HG02571 (cell line): Measurements from ENCODE around the gene CC2D2A.
"Not testable (repeated sequence)": the region's sequence is repeated elsewhere in the genome, so short reads cannot be mapped to it uniquely, and the experiment has no call there.

Experiments used
- ATAC-seq: cut with Tn5 transposase; IDR thresholded peaks from one replicate; pipeline ENCODE4 v1.9.1; 2021; ENCODE audit warnings: mild to moderate bottlenecking, moderate library complexity; ENCODE audit not compliant: unreplicated experiment

CC2D2A gene

DNA sequence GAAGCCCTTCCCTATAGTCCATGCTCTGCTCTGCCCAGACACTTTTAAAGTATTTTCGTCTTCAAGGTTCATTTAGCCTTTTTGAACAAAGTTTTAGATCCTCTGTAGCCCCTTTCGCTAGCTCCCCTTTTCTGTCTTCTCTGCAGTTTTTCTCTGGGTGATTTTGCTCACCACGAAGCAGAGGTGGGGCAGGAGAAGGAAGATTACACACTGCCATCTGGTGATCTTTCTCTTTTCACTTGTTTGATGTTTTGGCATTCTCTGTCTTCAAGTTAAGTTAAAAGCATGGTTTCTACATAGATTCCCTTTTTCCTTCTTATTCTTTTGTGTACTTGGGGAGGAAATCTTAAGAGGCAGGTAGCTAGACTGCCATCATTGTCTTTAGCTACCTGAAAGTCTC, 43.9 kb downstream of the CC2D2A start:
- ATAC-seq: no peak

DNA sequence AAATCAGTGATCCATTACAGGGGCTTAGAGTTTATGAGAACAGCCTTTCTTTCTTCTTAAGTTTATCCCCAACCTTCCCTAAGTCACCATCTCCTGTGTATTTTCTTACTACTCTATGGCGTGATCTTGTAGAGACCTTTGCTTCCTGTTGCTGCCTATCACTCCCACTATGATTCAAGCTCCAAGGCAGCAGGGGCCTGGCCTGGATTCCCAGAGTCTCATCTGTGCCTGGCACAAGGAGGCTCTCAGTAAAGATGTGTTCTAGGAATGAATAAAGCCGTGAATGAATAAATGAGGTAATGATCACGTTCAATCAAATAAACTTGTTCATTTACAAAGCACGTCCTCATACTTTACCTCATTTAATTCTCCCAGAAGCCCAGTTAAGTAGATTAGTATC, 45.4 kb downstream of the CC2D2A start:
- ATAC-seq: no peak

DNA sequence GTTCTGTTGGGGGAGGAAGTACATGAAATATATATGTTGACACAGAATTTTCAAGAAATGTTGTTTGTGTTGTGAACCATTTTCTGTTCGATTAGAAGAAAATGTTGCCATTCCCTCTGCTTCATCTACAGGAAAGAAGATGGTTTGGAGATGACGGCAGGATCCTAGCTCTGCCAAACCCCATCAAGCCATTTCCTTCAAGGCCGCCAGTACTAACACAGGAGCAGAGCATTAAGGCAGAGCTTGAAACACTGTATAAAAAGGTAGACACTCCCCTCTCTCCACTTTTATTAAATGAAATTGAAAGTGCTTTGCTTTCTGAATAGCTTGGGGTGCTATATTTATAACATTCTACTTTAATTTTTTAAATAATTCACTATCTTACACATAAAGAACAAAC, 46.8 kb downstream of the CC2D2A start:
- ATAC-seq: no peak

DNA sequence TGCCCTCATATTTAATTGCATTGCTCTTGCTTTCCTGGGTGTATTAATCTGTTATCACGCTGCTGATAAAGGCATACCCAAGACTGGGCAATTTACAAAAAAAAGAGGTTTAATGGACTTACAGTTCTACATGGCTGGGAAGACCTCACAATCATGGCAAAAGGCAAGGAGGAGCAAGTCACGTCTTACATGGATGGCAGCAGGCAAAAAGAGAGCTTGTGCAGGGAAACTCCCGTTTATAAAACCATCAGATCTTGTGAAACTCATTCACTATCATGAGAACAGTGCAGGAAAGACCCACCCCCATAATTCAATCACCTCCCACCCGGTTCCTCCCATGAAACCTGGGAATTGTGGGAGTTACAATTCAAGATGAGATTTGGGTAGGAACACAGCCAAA, 48.0 kb downstream of the CC2D2A start:
- ATAC-seq: not testable (repeated sequence)

DNA sequence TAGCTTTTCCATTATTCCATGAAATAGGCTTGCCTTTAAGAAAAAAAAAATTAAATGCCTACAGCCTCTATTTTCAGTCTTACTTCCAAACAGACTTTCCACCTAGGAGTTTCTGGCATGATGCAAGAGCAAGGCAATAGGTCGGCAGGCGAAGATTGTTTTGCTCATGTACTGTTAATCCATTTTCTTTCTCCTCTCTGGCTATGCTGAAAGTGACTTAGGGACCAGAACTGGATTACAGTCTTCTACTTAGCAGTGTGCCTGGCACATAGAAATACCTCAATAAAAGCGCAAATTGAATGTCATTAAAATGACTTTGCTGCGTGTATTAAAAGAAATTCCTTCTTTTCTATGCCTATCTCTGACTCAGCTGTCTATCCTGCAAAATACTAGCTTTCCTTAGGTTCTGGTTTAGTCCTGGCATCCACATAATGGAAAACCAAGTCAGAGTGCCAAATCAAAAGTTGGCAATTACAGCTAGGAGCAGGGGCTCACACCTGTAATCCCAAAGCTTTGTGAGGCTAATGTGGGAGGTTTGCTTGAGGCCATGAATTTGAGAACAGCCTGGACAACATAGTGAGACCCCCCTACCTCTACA, 51.9 kb downstream of the CC2D2A start:
- ATAC-seq: no peak

DNA sequence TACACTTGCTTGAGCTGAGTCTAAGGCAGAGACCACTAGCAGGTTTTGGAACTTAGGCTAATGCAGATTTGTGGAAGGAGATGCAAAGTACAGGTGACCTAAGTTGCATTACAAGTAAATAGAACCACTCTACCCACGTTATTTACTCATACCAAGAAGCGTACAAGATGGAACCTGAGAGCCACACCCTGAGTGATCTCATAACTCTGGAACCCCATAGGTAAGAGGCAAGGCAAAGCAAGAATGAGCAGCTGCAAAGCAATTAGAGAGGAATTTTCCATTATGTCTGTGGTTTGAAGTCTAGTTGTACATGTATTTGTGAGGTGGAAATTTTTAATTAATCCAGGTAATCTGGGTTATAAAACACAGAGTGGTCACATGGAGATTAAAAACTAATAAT, 55.4 kb downstream of the CC2D2A start:
- ATAC-seq: no peak

DNA sequence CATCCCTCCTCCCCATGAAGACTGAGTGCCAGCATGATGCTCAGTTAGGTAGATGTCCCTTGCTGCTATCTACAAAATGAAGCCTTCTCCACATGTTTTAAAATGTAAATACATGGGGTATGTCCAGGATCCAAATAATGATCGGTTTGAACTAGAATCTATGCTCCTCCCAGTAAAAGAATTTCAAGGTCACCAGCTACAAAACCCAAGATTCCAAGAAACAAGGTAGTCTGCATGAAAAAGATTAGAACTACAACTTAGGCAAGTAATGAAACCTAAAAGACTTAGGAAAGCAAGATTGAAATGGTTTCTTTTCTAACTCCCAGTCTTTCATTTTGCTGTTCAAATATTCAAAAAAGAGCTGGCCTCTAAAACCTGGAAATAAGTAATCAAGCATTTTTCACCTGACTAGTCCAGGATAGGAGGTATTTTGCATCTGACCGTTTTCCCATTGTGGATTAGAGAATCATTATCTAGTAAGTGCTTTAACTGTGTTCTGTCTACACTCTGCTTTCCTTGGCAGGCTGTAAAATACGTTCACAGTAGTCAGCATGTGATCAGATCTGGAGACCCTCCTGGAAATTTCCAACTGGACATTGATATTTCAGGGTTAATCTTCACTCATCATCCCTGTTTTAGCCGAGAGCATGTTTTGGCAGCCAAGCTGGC, 57.4 kb downstream of the CC2D2A start:
- no peak for ATAC-seq

GRCh38 chr4:15531792-15532191, 62.1 kb downstream of the CC2D2A start:
- no peak for ATAC-seq

DNA sequence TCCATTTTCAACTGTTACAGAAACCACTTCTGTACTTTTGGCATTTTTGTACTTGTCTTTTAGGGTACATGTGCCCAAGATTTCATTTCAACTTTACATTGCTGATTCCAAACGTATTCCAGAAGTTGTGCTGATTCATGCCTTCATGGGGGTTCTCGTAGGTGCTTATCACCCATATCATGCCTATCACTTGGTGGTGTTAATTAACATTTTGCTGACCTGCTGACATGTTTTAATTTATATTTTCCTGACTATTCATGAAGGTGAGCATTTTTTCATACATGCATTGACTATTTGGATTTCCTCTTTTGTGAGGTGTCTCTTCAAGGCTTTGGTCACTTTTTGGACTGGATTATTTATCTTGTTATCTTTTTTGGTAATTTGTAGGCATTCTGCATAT, 64.1 kb downstream of the CC2D2A start:
- no peak for ATAC-seq

- no peak for ATAC-seq
Observed at GRCh38 chr4:15535599-15535998, 65.9 kb downstream of the CC2D2A start.

GRCh38 chr4:15536552-15537499, 67.1 kb downstream of the CC2D2A start:
- no peak for ATAC-seq

GRCh38 chr4:15541941-15542340, 72.3 kb downstream of the CC2D2A start:
- no peak for ATAC-seq

DNA sequence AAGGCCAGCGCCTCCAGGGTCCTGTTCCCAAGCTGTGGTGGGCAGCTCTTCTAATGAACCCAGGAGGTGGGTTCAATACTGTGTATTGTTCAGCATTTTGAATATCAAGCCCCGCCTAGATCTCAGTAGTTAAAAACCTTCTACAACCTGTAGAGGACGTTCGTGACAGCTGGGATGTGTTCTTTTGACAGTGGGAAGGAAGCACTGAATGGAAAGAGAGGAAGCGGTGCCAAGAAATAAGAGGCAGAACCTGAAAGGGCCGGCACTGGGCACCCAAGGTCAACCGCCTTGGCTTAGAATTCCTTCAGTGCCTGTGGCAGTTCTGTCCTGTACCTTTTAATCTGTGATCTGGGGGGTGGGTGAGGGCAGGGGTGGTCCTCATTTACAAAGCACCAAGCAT, 73.1 kb downstream of the CC2D2A start:
- no peak for ATAC-seq

- no peak for ATAC-seq
Observed at GRCh38 chr4:15543537-15544247, 74.0 kb downstream of the CC2D2A start.

DNA sequence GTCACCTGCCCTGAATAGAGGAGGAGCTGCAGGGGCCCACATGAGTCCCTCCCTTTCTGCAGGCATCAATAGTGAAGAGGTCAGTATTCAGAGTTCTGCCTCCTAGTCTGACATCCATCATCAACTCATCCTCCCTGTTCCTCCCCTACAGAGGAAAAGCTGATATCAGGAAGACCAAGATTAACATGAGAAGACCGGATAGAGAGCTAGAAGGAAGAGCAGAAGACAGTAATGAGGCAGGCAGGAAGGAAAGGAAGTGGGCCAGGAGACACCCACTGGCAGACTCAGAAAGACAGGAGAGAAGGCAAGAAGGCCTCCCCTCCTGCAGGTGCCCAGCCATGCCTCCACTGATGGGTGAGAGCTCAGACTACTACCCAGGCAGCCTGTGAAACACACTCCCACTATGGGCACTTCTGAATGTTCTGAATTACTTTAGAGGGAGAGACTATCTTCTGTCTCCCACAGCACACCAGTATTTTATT, 74.6 kb downstream of the CC2D2A start:
- no peak for ATAC-seq

DNA sequence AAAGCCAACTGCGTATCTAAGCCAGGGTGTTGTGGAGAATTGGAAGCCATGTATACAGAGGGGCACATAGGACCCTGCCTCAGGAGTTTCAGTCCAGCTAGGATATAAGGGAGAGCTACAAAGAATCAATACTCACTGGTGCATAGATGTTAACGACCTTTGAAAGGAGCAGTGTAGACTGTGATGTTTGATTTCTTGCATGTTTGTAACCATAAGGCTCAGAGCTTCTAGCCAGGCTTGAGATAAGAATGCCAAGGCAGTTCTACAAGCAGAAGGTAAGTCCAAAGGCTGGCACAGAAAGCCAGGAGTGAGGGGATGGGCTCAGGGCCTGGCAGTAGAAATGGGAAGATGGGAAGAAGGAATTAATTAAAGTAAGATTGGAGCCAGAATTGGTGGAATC, 75.7 kb downstream of the CC2D2A start:
- ATAC-seq: no peak

- no peak for ATAC-seq
Observed at GRCh38 chr4:15547392-15547791, 77.7 kb downstream of the CC2D2A start.

DNA sequence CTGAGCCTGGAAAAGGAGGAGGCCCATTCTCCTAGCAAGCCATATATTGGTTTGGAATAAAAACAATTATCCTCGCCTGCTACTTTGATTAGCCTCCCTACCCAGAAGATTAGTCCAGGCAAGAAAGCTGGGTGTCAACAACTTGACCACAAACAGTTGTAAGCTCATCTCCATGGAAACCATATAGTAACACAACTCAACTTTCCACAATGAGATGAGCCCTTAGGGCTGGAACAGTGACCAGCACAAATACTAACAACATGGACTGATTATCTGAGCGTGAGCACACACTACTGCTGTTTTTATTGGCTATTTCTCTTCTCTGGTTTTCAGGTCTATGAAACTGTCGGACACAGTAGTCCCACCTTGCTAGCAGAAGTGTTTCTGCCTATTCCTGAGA, 80.8 kb downstream of the CC2D2A start:
- ATAC-seq: no peak

DNA sequence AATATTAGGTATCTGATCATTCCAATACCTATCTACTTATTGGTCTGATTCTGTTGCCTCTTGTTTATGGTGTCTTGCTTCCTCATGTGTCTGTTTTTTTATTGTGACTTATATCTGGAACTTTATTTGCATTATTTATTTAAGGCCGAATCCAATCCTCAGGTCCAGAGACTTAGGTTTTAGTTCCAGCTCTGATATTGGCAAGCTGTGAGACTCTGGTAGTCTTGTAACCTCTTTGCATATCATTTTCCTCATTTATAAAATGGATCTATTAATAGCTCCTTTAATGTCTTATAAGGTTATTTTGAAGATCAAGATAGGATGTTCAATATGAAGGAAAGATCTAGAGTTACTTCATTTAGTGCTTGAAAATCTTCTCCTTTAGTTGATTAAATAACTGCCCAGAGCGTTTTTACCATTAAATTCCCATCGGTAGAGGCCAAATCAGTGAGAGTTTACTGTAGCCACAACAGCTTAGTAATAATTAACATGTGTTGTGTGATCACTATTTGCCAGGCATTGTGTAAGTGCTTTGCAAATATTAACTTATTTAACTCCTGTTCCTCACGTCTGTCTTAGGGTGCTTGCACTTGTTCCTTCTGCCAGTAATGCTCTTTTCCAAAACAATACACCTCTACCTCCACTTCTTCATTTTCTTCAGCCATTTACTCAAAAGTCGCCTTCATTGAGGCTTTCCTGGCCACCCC, 82.2 kb downstream of the CC2D2A start:
- no peak for ATAC-seq

DNA sequence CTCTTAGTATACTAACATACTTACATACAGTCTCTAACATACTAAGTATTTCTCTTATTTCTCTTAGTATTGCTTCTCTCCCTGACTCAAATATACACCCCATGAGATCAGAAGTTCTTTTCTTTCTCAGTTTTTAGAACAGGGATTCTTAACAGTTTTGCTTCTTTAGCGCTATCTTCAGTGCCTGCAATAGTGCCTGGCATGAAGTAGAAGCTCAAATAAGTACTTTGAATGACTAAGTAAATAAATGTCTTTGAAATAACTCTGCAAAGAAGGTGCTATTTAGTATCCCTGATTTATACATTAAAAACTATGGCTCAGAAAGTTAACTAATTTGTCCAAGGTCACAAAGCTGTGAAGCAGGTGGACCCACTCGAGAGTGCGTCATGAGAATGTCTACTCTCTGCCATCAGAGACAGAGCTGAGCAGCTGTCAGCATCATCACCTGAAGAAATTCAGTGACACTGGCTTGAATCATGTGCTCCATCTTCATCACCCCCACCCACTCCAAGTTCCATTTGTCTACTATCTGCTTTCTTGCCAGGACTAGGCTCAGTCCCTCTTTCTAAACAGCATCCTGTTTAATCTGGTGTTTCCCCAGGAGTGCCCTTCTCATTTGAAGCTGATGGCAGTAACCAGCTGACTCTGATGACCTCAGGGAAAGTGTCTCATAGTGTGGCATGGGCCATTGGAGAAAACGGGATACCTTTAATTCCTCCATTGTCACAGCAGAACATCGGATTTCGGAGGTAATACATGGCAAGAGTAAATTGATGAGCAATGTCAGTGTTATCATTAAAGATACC, 83.1 kb downstream of the CC2D2A start:
- ATAC-seq: no peak
